Fibroblast of lung (primary cell): ENCODE data around the gene MAB21L2. TPM values are rescaled to one million over a fixed set of nuclear protein-coding genes. Genes with fewer than 3 reads are reported as not detected.
A peak's percentile ranks its signal among the peaks of the same experiment; 100 is the strongest.

Experiments used
- DNase-seq, 2 donors: peaks; one replicate each; pipeline versions ENCODE4 v3.0.0 to v3.0.0-alpha.2; 2010; ENCODE audit warnings: low read depth in 2 of 2
- H2AFZ ChIP-seq: 2 replicates; pipeline ENCODE4 v1.5.1; 2012; ENCODE audit warnings: low read length, control low read depth, inconsistent platforms
- H3K27ac ChIP-seq: 2 replicates; pipeline ENCODE4 v1.5.1; 2011; ENCODE audit warnings: low read length, control low read depth; ENCODE audit not compliant: insufficient read depth
- H3K27me3 ChIP-seq: 2 replicates; pipeline ENCODE4 v1.5.1; 2011; ENCODE audit warnings: mild to moderate bottlenecking, low read length; ENCODE audit not compliant: control insufficient read depth, insufficient read depth
- H3K36me3 ChIP-seq: 2 replicates; pipeline ENCODE4 v1.5.1; 2011; ENCODE audit warnings: low read length; ENCODE audit not compliant: control insufficient read depth, insufficient read depth
- H3K4me1 ChIP-seq: 2 replicates; pipeline ENCODE4 v1.5.1; 2011; ENCODE audit warnings: low read length; ENCODE audit not compliant: control insufficient read depth, insufficient read depth; ENCODE audit errors: extremely low read depth
- H3K4me2 ChIP-seq: 2 replicates; pipeline ENCODE4 v1.5.1; 2011; ENCODE audit warnings: low read length, control low read depth; ENCODE audit not compliant: insufficient read depth; ENCODE audit errors: extremely low read depth
- H3K4me3 ChIP-seq, 4 experiments: fragments of 200-600 bp in 1 of 4; sonication (generic) in 1 of 4; replicated peaks in 1 of 4; 2 replicates each; pipeline ENCODE4 v1.5.1; 2011 to 2016; ENCODE audit warnings: low read length in 4 of 4, low read depth in 3 of 4, mild to moderate bottlenecking in 3 of 4, control low read depth in 2 of 4, inconsistent platforms in 1 of 4, mixed read lengths in 1 of 4; ENCODE audit not compliant: insufficient read depth in 1 of 4; ENCODE audit errors: control extremely low read depth in 1 of 4
- H3K79me2 ChIP-seq: 2 replicates; pipeline ENCODE4 v1.5.1; 2012; ENCODE audit warnings: mild to moderate bottlenecking, low read length, inconsistent platforms; ENCODE audit not compliant: control insufficient read depth, insufficient read depth
- H3K9ac ChIP-seq: 2 replicates; pipeline ENCODE4 v1.5.1; 2011; ENCODE audit warnings: mild to moderate bottlenecking, low read length, control low read depth; ENCODE audit not compliant: insufficient read depth
- H3K9me3 ChIP-seq: 2 replicates; pipeline ENCODE4 v1.5.1; 2012; ENCODE audit warnings: low read depth, low read length; ENCODE audit not compliant: control insufficient read depth, insufficient read depth
- H4K20me1 ChIP-seq: 2 replicates; pipeline ENCODE4 v1.5.1; 2011; ENCODE audit warnings: low read length; ENCODE audit not compliant: control insufficient read depth, insufficient read depth; ENCODE audit errors: extremely low read depth
- EZH2 ChIP-seq: IDR thresholded peaks from 2 replicates; pipeline ENCODE4 v1.5.1; 2012; ENCODE audit warnings: low read length, control low read depth, mild to moderate bottlenecking; ENCODE audit errors: missing control alignments
- polyA plus RNA-seq, 2 donors: library from polyadenylated mRNA; depleted of rRNA in 1 of 2; stranded (reverse) in 1 of 2; unstranded in 1 of 2; fragments of >200 nt; gene quantifications; 2 replicates each; pipeline ENCODE4 v1.2.1, GENCODE V29; 2011 to 2012; ENCODE audit warnings: missing spikeins in 1 of 2
- total RNA-seq: library from RNA; depleted of rRNA; stranded (reverse); fragments of >200 nt; gene quantifications from 2 replicates; pipeline ENCODE4 v1.2.1, GENCODE V29; 2014
- TF ChIP-seq, protein P1 (sequence below), 2 donors: IDR thresholded peaks in 1 of 2; conservative IDR thresholded peaks in 1 of 2; 1 replicate in 1 of 2; 2 replicates in 1 of 2; pipeline ENCODE4 v1.5.1; 2011 to 2012; ENCODE audit warnings: low read length in 2 of 2, control low read depth in 1 of 2, inconsistent platforms in 1 of 2, low read depth in 1 of 2, mild to moderate bottlenecking in 1 of 2

The MAB21L2 gene
- total and polyA plus RNA-seq, 2 donors (not counting 1 experiment from before 2014, with no cell fraction given), result 0.06 TPM; not detected in 1

DNA sequence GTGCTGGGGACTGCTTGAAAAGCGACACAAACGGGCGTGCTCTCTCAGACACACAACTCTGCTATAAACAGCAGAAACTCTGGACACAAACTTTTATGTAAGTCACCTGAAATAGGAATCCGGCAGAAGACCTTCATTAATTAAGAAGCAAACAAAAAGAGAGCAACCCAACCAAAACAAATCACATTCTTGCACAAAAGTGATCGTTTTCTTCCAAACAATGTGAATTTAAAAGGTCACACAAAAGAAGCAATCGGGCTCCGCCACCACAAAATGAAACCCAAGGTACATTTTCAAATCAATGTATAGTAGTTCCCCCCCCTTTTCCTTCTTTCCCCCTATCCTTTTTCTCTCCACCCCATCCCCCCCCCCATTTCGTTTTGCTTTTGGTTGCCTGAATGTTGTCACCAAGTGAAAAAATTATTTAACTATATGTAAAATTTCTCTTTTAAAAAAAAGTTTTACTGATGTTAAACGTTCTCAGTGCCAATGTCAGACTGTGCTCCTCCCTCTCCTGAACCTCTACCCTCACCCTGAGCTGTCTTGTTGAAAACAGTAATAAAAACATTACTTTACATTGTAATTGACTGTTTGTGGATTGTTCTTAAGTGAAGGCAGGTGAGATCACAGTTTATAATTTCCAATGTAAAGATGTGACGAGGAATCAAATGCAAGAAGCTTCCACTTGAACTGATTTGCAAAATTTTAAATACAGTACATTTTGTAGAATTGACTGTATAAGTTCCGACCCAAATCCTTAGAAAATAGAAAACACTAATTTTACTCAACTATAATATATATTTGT is 2.4 kb downstream of the MAB21L2 start:
- TF ChIP-seq EZH2, result no peak
- TF ChIP-seq, protein P1, sequence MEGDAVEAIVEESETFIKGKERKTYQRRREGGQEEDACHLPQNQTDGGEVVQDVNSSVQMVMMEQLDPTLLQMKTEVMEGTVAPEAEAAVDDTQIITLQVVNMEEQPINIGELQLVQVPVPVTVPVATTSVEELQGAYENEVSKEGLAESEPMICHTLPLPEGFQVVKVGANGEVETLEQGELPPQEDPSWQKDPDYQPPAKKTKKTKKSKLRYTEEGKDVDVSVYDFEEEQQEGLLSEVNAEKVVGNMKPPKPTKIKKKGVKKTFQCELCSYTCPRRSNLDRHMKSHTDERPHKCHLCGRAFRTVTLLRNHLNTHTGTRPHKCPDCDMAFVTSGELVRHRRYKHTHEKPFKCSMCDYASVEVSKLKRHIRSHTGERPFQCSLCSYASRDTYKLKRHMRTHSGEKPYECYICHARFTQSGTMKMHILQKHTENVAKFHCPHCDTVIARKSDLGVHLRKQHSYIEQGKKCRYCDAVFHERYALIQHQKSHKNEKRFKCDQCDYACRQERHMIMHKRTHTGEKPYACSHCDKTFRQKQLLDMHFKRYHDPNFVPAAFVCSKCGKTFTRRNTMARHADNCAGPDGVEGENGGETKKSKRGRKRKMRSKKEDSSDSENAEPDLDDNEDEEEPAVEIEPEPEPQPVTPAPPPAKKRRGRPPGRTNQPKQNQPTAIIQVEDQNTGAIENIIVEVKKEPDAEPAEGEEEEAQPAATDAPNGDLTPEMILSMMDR (conservative IDR thresholded peaks at IDR 0.05 in 1 of 2, IDR thresholded peaks at IDR 0.05 in 1 of 2; ENCODE audit: low read depth in 1 of 2, low read length in 2 of 2), result no peak
- DNase-seq, result no peak
- H3K4me2 ChIP-seq, result no peak overlapping the region
- H3K79me2 ChIP-seq, result no peaks in the 10 kb centered on the region
- no peaks in the 10 kb centered on the region for H3K9me3 ChIP-seq
- peak overlapping the region; percentile 39 for H3K9ac ChIP-seq
- H3K4me1 ChIP-seq, result no peaks in the 10 kb centered on the region
- no peak overlapping the region for H3K27ac ChIP-seq
- H3K36me3 ChIP-seq, result no peaks in the 10 kb centered on the region
- H3K4me3 ChIP-seq, result peak overlapping the region in 2 of 4 experiments; percentile 29 to 82
- H4K20me1 ChIP-seq, result no peaks in the 10 kb centered on the region
- H3K27me3 ChIP-seq, result no peaks in the 10 kb centered on the region
- H2AFZ ChIP-seq, result no peak overlapping the region

DNA sequence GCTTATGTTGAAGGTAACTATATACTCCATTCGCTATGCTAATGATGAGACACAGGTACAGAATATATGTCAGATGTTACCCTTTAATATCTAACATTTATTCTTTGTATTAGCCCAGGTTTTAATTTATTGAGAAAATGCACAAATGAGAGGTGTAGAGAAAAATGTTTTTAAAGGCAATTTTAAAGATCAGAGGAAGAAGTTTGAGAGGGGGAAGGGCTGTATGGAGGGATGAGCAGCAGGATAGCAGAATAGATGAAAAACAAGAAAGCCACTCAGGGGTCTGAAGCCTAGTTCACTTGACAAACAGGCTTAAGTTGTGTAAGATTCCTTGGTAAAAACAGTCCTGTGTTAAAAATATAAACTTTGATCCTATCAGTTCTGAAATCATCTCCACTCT is 3.7 kb downstream of the MAB21L2 start:
- TF ChIP-seq, protein P1 (conservative IDR thresholded peaks at IDR 0.05 in 1 of 2, IDR thresholded peaks at IDR 0.05 in 1 of 2; ENCODE audit: low read depth in 1 of 2, low read length in 2 of 2), result no peak
- no peak for TF ChIP-seq EZH2
- H3K4me1 ChIP-seq, result no peaks in the 10 kb centered on the region
- H3K27ac ChIP-seq, result no peak overlapping the region
- no peaks in the 10 kb centered on the region for H3K9me3 ChIP-seq
- no peak overlapping the region for H2AFZ ChIP-seq
- no peak overlapping the region for H3K9ac ChIP-seq
- H3K27me3 ChIP-seq, result no peaks in the 10 kb centered on the region
- H3K79me2 ChIP-seq, result no peaks in the 10 kb centered on the region
- DNase-seq, result no peak
- H3K36me3 ChIP-seq, result no peaks in the 10 kb centered on the region
- no peak overlapping the region for H3K4me2 ChIP-seq
- peak overlapping the region in 1 of 4 experiments; percentile 82 for H3K4me3 ChIP-seq
- H4K20me1 ChIP-seq, result no peaks in the 10 kb centered on the region

DNA sequence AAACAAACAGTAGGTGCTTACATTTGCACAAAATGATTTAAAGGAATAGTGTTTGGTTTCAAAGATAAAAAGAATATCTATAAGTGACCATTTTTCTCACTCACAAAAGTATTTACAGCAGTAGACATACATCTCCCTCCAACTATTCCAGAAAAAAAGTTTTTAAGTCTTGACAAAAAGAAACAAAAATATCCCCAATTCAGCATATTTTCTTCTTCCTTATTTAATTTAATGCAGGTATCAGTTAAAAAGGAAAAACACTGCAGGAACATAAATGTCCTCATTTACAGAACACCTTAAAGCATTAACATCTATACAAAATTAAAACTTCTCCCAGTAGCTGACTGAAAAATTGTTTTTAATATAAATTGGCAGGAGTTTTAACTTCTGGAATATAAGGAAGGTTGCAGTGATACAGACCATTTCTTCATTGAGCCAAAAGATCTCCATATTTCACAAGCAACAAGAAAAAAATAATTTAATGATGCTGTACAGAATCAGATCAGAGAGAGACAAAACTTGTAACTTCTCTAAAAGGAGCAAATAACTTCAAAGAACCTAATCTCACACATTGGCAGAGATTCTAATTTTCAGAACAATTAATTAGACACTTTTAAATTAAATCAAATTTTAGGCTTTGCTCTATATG is 4.3 kb downstream of the MAB21L2 start:
- H3K27ac ChIP-seq, result no peak overlapping the region
- no peaks in the 10 kb centered on the region for H3K36me3 ChIP-seq
- no peak for DNase-seq
- H3K79me2 ChIP-seq, result no peaks in the 10 kb centered on the region
- H3K4me2 ChIP-seq, result no peak overlapping the region
- H3K9me3 ChIP-seq, result no peaks in the 10 kb centered on the region
- TF ChIP-seq, protein P1 (conservative IDR thresholded peaks at IDR 0.05 in 1 of 2, IDR thresholded peaks at IDR 0.05 in 1 of 2; ENCODE audit: low read depth in 1 of 2, low read length in 2 of 2), result no peak
- TF ChIP-seq EZH2, result no peak
- no peaks in the 10 kb centered on the region for H3K27me3 ChIP-seq
- H3K4me3 ChIP-seq, result peak overlapping the region in 1 of 4 experiments; percentile 82
- no peak overlapping the region for H2AFZ ChIP-seq
- H3K4me1 ChIP-seq, result no peaks in the 10 kb centered on the region
- H3K9ac ChIP-seq, result no peak overlapping the region
- H4K20me1 ChIP-seq, result no peaks in the 10 kb centered on the region
